Measurements from ENCODE around the gene NDUFB5.
A peak's percentile ranks its signal among the peaks of the same experiment; 100 is the strongest.

NDUFB5 gene

DNA sequence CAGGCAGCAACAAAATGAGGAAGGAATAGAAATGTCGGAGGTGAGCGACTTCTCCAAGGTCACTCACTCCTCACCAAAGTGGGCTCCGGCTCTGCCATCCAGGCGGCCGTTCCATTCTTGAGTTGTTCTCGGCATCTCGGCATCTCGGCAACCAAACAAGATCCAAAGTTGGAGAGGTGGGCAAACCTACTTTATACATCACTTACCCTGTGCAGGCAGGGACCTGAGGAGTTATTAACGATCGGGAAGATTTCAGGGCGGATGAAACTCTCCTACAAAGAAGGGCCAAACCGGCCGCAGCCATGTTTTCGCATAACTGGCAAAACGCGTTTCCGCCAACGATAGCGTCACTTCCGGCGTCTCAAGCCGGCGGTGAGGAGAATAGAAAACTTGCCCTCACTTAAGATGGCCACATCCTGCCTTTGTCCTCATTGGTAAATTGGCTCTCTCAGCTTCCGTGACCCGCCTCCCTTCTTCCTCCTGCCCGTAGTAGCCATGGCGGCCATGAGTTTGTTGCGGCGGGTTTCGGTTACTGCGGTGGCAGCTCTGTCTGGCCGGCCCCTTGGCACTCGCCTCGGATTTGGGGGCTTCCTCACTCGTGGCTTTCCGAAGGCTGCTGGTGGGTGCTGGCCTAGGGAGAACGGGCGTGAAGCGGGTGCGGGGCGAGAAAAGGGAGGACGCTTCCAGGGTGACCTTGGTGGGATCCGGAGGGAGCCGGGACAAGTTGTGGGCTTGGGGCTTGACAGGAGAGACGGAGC lies at the start of gene NDUFB5, which contains the start of gene MRPL47:
TSS of gene NDUFB5 (plus strand) at position 474 of the 758 bp plus-strand sequence. CDS start at position 496, 22 bp downstream.
TSS of gene MRPL47 (minus strand) at position 318 of the 758 bp plus-strand sequence. CDS start at position 304, 14 bp downstream.
- DNase-seq (ENCODE audit: low read depth), result peak; percentile 91

DNA sequence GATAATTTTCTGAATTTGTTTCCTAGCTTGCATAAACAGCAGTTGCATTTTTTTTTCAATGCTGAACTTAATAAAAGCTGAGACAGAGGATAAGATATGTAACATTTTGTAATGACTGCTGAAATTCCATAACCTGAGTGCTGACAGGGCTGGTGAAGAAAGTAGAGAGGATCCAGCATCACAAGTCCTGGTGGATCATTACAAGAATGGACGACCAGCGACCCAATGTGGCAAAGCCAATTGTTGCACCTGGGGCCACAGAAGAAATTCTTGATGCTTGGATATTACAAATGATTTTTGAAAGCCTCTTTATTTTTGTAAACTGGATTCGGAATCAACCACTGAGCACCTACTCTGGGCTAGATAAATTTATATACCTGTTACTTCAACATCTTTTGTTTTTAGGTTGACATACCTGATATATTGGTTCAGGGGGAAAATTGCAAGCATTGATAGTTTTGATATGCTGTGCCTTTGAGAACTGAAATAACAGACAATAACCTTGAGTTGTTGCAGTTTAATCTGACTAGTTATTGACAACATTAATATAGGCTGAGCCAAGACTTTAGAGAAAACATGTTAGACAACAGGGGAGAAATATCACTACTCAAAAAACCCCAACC lies 45.7 kb upstream of the NDUFB5 start:
- no peak for DNase-seq (ENCODE audit: low read depth)

DNA sequence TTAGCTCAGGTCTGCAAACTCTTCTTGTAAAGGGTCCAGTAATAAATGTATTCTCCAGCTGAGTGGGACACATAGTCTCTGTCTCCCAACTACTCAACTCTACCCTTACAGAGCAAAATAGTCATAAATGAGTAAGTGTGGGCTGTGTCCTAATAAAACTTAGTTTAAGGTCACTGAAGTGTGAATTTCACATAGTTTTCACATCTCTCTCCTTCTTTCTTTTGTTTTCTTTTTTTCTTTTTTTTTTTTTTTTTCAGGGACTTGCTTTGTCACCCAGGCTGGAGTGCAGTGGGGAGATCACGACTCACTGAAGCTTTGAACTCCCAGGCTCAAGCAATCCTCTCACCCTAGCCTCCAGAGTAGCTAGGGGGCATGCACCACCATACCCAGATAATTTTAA lies 43.8 kb upstream of the NDUFB5 start:
- DNase-seq (ENCODE audit: low read depth), result no peak

DNA sequence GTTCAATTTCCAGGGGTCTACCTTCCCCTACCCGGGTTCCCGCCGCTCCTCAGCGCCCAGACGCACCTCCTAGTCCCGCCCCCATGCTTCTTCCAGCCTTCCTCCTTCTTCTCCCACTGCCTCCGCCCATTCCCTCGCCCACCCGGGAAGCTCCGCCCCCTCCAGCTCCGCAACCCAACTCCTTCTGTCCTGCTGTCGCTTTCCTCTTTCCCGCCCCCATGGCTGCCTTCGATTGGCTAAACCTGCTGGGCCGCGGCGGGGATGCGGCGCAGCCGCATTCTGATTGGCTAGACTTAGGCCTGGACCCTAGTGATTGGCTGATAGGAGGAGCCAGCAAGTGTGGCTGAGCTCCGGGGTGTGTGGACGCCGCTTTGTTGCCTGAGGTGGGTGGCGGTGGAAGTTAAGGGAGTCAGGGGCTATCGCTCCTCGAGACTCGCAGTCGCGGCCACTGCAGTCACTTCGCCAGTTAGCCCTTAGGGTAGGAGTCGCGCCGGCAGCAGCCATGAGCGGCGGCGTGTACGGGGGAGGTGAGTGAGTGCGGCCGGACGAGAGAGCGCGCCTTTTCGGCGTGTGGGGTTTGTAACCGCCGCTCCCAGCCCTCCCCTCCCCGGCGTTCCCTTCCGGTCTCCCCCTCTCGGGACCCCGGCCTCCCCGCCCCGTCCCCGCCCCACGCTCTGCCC lies 41.9 kb upstream of the NDUFB5 start, which contains the start of gene ACTL6A:
TSS of gene ACTL6A (plus strand) at position 336 of the 680 bp plus-strand sequence. CDS start at position 503, 167 bp downstream.
- DNase-seq (ENCODE audit: low read depth), result peak; percentile 97

DNA sequence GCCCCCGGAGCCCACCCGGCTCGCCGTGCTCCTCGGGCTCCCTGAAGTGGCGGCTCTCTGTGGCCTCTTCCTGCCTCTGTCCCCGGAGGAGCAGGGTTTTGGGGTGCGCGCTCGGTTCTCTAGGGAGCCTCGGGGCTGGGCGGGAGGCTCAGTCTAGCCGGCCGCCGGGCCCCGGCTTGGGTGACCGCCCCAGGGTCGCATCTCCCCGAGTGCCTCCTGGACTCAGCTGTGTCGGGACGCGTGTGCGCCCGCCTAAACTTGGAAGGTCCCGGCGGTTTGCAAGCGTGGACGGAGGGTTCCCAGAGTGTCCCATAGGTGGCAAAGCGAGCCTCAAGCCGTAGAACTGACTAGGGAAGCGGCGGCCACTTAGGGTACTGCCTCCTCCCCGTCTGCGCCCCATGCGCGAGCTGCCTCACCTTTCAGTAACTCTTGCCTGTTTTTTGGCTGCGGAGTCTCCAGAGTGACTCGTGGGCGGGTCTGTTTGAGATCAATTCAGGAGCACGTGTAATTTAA lies 41.3 kb upstream of the NDUFB5 start:
- peak; percentile 39 for DNase-seq (ENCODE audit: low read depth)

DNA sequence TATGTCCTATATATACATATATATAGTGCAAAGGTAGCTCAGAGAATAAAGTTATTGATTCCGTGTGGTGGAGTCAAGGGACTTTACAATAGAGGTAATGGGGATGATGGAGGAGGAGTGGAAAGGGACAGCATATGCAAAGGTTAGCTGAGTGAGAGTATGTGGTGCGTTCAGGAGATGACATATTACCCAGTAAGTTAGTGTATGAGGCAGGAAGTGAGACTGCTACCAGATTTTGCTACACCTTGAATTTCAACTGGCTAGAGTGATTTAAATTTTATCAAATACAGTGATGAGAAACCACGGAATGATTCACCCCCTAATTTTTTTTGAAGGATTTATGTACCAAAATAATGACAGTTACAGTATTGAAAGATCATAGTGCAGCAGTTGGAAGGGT lies 39.1 kb upstream of the NDUFB5 start:
- no peak for DNase-seq (ENCODE audit: low read depth)

DNA sequence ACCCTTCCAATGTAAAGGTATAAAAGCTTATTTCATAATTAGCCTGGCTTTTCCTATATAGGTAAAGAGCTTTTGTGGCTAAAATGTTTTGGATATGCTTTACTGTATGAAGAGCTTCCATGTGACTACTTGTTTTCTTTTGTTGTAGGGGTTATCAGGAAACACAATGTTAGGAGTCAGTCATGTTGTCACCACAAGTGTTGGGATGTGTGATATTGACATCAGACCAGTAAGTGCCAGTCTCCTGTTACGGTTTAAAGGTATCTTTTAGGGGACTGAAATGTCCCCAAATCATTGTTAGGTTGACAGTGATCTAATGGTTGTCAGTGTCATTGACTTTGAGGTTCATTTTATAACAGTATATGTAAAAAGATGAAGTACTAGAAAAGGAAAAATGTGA lies 23.6 kb upstream of the NDUFB5 start:
- DNase-seq (ENCODE audit: low read depth), result no peak

DNA sequence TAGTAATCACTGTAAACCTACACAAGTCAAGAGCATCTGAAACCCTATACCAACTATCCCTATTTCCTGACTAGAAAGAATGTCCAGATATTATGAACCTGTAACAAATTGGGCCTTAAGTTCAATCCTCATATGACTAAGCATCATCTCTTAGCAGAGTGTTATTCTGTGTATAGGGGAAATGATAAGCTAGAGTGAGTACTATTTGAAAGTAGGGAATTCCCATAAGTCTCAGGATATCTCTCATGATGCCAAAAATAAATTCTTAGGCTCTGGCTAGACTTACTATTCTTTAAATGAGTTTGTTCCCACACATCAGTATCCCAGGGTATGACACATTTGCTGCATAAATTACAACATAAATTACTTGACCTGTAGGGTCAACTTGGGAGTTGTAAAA lies 15.5 kb upstream of the NDUFB5 start:
- no peak for DNase-seq (ENCODE audit: low read depth)

DNA sequence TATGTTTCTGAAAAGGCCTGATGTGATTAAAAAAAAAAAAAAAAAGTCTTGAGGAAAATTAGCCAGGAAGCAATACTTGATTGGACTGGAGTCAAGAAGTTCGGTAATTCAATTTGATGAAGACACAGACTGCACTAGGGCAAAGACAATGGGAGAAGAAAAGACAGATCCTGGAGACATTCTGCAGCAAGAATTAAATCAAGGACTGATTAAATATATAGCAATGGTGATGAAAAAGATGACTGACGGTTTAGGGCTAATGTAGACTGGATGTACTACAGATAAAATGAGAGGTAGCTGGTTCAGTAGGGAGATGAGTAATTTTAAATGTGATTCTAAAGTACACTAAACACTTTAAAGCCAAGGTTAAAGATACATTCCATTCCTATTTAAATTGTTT lies 13.9 kb upstream of the NDUFB5 start:
- no peak for DNase-seq (ENCODE audit: low read depth)

DNA sequence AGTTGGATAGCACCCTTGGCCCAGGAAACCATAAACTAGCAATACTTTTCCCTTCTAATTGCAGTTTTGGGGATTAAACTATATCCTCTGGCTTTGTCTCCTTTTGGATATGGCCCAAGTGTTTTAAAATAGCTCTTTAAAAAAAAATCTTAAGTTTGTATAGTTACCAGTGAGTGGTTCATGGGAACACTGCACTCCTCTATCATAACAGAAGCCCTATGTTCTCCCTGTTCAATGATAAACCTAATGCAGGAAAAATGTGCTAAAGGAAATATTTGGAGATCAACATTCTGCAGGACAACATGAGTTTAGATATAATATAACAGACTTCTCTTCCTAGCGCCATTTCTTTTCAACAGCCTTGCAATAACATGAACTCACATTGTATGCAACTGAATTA lies 13.3 kb upstream of the NDUFB5 start:
- no peak for DNase-seq (ENCODE audit: low read depth)

DNA sequence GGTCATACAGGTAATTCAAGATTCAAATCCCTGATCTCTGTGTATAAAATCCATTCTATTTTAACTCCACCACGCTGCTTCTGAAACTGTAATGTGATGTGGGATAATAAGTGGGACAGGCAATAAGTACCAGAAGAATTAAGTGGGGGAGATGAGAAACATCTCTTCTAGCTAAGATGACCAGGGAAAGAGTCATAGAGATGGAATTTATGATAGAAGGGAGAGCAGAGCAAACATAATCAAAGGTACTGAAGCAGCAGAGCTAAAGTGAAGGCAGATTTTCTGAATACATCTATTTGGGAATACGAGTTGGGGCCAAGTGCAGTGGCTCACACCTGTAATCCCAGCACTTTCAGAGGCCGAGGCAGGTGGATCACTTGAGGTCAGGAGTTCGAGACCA lies 5.1 kb upstream of the NDUFB5 start:
- DNase-seq (ENCODE audit: low read depth), result no peak

DNA sequence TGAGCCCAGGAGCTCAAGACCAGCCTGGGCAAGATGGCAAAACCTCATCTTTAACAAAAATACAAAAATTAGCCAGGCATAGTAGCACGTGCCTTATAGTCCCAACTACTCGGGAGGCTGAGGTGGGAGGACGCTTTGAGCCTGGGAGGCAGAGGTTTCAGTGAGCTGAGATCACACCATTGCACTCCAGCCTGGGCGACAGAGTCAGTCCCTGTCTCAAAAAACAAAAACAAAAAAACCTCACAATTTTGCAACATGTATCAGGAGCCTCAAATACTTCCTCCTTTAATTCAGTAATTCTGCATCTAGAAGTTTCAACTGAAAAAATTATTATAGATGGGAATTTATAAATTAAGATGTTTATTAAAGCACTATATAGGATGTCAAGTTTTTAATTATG lies 1.3 kb upstream of the NDUFB5 start:
- DNase-seq (ENCODE audit: low read depth), result no peak

DNA sequence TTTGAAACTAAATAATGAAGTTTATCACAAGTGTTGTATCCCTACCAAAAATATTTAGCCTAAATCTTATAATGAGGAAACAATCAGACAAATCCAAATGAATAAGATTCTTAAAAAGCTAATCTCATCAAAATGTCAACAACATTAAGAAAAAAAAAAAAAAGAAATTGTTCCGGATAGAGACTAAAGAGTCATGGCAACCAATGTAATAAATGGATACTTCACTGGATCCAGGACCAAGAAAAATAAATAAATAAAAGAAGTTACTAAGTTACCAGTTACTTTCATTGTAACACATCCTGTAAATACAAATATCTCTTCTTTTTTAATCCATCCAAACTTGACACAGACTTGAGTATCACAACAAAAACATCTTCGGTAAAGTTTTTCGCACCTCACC lies 763 bp upstream of the NDUFB5 start:
- DNase-seq (ENCODE audit: low read depth), result no peak

DNA sequence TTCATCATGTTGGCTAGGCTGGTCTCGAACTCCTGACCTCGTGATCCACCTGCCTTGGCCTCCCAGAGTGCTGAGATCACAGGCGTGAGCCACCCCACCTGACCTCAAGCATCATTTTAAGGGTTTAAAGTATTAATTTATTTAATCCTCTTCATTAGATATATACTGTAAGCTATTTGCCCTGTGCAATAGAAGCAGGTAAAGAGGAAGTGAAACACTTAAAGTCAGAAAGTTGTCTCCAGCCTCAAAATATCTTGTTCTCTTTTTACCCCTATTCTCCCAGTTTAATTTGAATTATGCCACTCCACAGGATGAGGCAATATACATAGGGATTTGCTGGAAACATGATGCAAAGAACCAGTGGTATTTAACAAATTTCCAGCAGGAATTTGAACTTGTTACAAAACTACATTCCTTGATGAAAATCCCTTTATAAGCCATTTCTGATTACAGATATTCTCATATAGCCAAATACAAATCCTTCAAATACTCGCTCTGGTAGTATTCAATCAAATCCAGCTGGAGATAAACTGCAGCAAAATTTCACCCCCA lies 2.0 kb downstream of the NDUFB5 start:
- DNase-seq (ENCODE audit: low read depth), result no peak

DNA sequence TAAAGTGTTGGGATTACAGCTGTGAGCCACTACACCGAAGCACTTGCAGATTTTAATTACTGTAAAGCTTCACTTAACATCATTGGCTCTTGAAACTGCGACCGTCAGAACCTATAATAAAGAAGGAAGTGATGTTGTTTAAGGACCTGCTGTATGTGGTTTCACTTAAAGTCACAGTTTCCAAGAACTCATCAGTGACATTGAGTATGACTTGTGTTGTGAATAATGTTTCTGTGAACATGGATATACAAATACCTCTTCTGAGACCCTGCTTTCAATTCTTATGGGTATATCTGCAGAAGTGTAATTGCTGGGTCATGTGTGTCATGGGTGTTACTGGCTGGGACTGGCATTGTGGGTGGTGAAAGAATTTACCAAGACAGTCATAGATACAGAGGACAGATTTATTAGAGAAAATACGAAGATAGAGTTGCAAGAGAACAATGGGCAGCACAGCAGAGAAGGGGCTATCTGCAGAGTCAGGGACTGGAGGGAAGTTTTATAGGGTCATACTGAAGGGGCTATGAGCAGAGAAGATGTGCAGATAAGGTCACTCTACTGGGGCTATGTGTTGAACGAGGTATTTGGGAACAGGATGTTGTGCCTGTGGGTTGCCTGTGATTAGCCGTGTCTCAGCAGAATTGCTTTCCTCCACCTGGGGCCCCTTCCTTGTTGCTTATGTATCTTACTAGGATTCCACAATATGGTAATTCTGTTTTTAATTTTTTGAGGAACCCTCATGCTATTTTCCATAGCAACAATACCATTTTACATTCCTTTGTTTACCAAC lies 4.5 kb downstream of the NDUFB5 start:
- no peak for DNase-seq (ENCODE audit: low read depth)

DNA sequence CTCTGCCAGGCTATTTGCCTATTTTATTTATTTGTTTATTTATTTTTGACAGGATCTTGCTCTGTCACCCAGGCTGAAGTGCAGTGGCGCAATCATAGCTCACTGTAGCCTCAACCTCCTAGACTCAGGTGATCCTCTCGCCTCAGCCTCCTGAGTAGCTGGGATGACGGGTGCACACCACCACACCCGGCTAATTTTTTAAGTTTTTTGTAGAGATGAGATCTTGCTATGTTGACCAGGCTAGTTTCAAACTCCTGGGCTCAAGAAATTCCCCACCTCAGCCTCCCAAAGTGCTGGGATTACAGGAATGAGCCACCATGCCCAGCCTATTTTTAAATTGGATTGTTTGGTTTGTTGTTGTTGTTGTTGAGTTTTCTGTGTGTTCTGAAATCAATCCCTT lies 5.5 kb downstream of the NDUFB5 start:
- DNase-seq (ENCODE audit: low read depth), result no peak

DNA sequence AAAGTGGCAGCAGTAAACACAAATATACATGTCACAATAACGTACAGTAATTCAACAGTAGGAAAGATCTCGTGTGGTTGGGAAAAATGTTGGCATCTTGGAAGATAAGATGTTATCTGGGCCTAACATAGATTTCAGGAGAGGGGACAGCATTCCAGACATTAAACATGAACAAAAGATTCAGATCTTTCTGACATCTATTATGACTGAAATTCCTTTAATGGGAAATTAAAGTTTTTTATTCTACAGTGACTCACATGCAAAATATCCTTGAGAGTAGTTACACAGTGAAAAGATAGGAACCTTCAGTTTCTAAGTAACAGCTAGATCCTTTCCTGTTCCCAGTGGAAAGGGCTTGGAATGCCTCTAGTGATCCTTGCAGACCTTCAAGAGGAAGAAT lies 9.2 kb downstream of the NDUFB5 start:
- no peak for DNase-seq (ENCODE audit: low read depth)

DNA sequence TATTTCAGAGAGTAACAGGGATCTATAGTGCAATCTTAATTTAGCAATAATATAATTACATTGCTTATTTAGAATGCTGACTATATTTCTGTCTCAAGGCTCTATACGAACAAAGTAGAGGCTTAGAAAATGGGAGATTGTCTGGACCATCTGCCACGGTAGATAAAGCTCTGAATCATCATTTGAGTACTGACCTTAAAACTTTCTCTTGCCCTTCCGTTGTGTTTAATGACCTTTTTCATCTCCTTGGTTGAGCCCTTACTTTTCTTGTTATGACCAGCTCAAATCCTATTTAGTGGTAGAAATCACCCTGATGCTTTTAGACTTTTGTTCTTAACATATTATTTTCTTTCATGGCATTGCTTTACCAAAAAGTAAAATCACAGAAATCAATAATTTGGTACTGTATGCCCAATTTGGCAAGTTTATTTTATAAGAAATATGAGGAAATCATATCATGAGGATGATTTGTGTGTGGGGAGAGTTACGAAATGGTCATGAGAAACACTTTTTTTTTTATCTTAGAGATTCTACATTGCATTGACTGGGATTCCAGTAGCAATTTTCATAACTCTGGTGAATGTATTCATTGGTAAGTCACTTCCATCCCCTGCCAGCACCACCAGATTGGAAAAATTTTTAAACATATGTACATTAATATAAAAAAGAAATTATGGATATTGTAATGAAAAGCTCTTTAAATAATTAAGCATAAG lies 11.0 kb downstream of the NDUFB5 start:
- no peak for DNase-seq (ENCODE audit: low read depth)

DNA sequence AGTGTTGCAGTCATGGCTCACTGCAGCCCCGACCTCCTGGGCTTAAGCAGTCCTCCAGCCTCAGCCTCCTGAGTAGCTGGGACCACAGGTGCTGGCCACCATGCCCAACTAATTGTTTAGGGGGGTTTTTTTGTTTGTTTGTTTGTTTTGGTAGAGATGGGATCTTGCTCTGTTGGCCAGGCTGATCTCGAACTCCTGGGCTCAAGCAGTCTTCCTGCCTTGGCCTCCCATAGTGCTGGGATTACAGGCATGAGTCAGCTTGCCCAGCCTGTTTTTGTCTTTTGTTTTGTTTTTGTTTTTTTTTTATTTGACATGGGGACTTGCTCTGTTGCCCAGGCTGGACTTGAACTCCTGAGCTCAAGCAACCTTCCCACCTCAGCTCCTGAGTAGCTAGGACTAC lies 17.4 kb downstream of the NDUFB5 start:
- DNase-seq (ENCODE audit: low read depth), result no peak

DNA sequence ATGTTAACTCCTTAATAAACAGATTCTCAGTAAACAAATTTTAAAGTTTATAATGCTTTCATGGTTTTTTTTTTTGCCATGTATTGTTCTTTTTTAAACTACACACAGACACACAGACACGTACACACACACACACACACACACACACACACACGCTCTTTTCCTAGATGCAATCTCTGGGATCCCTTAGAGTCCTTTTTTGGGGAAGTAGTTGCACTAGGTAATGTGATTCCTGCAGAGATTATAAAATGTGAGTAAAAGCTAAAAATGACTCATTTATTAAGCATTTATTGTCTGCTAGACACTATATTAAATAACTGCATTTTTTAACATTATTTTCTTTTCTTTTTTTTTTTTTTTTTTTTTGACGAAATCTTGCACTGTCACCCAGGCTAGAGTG lies 19.9 kb downstream of the NDUFB5 start:
- no peak for DNase-seq (ENCODE audit: low read depth)
